Measurements from ENCODE around the gene CTNND2. TPM values are rescaled to one million over a fixed set of nuclear protein-coding genes. Genes with fewer than 3 reads are reported as not detected.

CTNND2 gene
- total RNA-seq, 1 donor from 2014 or later, result 0.29 TPM

DNA sequence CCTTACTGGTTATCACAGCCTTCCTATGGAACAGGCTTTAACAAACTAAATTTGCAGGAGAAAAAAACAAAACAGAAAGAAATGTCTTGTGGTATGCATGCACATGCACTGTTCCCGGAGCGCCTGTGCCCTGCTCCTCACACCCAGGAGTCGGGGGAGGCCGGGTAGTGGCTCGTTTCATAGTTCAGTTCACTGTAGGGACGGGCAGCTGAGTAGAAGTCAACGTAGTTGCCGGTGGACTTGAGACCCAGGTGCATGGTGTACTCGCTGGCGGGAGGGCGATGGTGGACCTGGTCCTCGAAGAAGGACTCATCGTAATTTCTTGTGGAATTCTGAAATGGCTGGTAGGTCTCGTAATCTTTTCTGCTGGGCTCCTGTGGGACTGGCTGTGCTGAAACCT, 930.9 kb downstream of the CTNND2 start:
- no peak for DNase-seq (ENCODE audit: low read depth)
- Histone ChIP-seq H3K36me3 (ENCODE audit: control insufficient read depth, insufficient read depth, low read length) (no peaks in the 10 kb centered on the region), H3K27me3 (ENCODE audit: control insufficient read depth, insufficient read depth, low read length) (no peaks in the 10 kb centered on the region), H3K4me3 (ENCODE audit: low read depth, low read length) (no peak overlapping the region)
- TF ChIP-seq, protein P1, sequence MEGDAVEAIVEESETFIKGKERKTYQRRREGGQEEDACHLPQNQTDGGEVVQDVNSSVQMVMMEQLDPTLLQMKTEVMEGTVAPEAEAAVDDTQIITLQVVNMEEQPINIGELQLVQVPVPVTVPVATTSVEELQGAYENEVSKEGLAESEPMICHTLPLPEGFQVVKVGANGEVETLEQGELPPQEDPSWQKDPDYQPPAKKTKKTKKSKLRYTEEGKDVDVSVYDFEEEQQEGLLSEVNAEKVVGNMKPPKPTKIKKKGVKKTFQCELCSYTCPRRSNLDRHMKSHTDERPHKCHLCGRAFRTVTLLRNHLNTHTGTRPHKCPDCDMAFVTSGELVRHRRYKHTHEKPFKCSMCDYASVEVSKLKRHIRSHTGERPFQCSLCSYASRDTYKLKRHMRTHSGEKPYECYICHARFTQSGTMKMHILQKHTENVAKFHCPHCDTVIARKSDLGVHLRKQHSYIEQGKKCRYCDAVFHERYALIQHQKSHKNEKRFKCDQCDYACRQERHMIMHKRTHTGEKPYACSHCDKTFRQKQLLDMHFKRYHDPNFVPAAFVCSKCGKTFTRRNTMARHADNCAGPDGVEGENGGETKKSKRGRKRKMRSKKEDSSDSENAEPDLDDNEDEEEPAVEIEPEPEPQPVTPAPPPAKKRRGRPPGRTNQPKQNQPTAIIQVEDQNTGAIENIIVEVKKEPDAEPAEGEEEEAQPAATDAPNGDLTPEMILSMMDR (IDR thresholded peaks at IDR 0.05; ENCODE audit: insufficient read depth, low read length, poor library complexity, severe bottlenecking), result no peak

DNA sequence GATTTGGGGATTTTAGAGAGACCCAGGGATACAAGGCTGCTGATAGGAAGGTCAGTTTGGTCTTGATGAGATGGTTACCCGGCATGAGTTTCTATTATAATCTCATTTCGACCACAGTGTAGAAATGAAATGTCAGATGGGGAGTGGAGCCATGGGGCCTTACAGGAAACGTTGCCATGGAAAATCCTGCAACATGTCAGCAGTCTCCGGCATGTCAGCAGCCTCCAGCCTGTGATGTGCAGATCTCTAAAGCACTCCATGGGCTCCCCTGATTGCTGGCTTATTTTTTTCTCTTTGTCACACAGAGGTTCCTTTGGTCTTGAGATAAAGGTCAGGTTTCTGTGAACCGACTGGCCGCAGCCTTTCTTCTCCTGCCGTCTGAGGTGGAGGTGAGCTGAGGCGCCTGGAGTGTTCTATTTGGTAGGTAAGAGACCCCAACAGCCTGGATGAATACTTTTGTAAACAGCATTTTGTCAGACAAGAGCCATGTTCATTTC, 934.5 kb downstream of the CTNND2 start:
- TF ChIP-seq, protein P1 (IDR thresholded peaks at IDR 0.05; ENCODE audit: insufficient read depth, low read length, poor library complexity, severe bottlenecking), result no peak
- no peak overlapping the region for H3K4me3 ChIP-seq (ENCODE audit: low read depth, low read length)
- no peak for DNase-seq (ENCODE audit: low read depth)
- no peaks in the 10 kb centered on the region for H3K36me3 ChIP-seq (ENCODE audit: control insufficient read depth, insufficient read depth, low read length)
- peaks cover 2% of the 10 kb centered on the region for H3K27me3 ChIP-seq (ENCODE audit: control insufficient read depth, insufficient read depth, low read length)

DNA sequence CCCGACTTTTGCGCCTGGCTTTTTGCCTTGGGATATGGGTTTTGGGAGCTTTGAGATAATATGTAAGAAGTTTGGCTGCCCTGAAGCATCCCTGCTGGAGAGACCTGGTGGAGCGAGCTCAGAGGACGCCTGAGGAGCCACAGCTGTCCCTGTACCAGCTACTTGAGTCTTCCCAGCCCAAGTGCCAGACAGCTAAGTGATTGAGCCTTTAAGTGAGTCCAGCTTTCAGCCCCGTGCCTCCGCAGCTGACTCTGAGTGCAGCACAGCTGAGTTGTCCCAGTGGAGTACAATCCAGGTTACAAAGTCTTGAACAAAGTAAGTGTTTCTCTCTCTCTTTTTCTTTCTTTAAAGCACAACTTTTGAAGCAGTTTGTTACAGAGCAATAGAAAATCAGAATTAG, 939.4 kb downstream of the CTNND2 start:
- no peak overlapping the region for H3K4me3 ChIP-seq (ENCODE audit: low read depth, low read length)
- TF ChIP-seq, protein P1 (IDR thresholded peaks at IDR 0.05; ENCODE audit: insufficient read depth, low read length, poor library complexity, severe bottlenecking), result no peak
- peaks cover 2% of the 10 kb centered on the region for H3K27me3 ChIP-seq (ENCODE audit: control insufficient read depth, insufficient read depth, low read length)
- no peaks in the 10 kb centered on the region for H3K36me3 ChIP-seq (ENCODE audit: control insufficient read depth, insufficient read depth, low read length)
- no peak for DNase-seq (ENCODE audit: low read depth)

DNA sequence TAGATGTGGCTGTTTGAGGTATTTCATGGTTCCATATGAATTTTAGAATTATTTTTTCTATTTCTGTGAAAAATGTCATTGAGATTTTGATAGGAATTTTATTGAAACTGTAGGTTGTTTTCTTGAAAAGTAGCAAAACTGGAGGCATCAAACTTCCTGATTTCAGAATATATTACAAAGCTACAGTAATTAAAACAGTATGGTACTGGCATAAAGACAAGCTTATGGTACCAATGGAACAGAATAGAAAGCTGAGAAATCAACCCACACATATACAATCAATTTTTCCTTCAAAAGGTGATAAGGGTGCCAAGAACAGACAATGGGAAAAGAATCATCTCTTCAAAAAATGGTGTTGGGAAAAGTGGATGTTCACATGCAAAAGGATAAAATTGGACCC, 945.5 kb downstream of the CTNND2 start:
- DNase-seq (ENCODE audit: low read depth), result no peak
- no peak overlapping the region for H3K4me3 ChIP-seq (ENCODE audit: low read depth, low read length)
- no peaks in the 10 kb centered on the region for H3K27me3 ChIP-seq (ENCODE audit: control insufficient read depth, insufficient read depth, low read length)
- TF ChIP-seq, protein P1 (IDR thresholded peaks at IDR 0.05; ENCODE audit: insufficient read depth, low read length, poor library complexity, severe bottlenecking), result no peak
- H3K36me3 ChIP-seq (ENCODE audit: control insufficient read depth, insufficient read depth, low read length), result no peaks in the 10 kb centered on the region

DNA sequence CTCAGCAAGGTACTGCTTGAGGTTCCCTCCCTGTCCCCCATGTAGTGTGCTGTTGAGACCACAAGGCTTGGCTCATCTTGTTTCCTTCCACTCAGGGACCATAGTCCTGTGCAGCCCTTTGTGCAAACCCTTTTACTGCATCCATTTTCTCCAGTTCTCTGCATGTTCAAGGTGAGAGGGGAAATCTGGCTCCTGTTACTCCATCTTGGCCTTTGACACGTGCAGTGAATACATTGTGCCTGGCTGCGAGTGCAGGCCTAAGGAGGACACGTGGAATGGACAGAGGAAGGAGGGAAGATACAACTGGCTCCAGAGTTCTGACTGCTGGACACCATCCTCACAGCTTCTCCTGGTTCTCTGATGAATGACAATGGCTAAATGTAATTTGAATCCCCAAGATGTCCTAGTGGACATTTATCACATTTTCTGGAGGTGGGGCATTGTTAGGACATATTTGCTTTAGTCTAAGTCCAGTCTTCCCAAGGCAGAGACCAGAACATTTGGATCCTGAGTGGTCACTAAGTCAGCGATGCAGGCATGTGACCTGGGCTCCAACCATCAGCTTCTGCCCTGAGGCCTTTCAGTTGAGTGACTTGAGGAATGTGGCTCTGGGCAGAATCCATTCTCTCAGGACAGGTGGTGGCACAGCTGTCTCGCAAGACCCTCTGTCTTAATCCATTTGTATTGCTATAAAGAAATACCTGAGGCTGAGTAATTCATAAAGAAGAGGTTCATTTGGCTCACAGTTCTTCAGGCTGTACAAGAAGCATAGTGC, 954.2 kb downstream of the CTNND2 start:
- no peak for DNase-seq (ENCODE audit: low read depth)
- H3K4me3 ChIP-seq (ENCODE audit: low read depth, low read length), result no peak overlapping the region
- no peaks in the 10 kb centered on the region for H3K27me3 ChIP-seq (ENCODE audit: control insufficient read depth, insufficient read depth, low read length)
- no peaks in the 10 kb centered on the region for H3K36me3 ChIP-seq (ENCODE audit: control insufficient read depth, insufficient read depth, low read length)
- TF ChIP-seq, protein P1 (IDR thresholded peaks at IDR 0.05; ENCODE audit: insufficient read depth, low read length, poor library complexity, severe bottlenecking), result no peak

DNA sequence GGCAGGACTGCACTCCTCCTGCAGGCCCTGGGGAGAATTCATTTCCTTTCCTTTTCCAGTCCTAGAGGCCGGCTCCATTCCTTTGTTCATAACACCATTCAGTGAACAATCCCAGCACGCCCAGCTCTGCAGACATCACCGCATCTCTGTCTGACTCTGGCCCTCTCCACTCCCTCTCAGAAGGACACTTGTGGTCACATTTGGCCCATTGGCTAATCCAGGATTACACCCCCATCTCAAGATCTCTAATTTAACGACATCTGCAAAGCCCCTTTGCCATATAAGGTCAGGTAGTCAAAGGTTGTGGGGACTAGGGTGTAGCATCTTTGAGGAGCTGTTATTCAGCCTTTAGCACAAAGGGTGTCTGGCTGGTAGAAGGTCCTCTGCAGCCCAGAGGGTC, 958.2 kb downstream of the CTNND2 start:
- Histone ChIP-seq H3K4me3 (ENCODE audit: low read depth, low read length) (no peak overlapping the region), H3K36me3 (ENCODE audit: control insufficient read depth, insufficient read depth, low read length) (no peaks in the 10 kb centered on the region), H3K27me3 (ENCODE audit: control insufficient read depth, insufficient read depth, low read length) (no peaks in the 10 kb centered on the region)
- TF ChIP-seq, protein P1 (IDR thresholded peaks at IDR 0.05; ENCODE audit: insufficient read depth, low read length, poor library complexity, severe bottlenecking), result no peak
- DNase-seq (ENCODE audit: low read depth), result no peak
